ENCODE data around the gene RHBG.

Gene RHBG

GRCh38 chr1:156378557-156378956 lies 9.5 kb downstream of the RHBG start:
- no peak for DNase-seq
- H3K27me3 ChIP-seq (ENCODE audit: insufficient read depth, low read length, poor library complexity) = no peaks in the 10 kb centered on the region
- H2AFZ ChIP-seq (ENCODE audit: low read depth, low read length) = no peak overlapping the region
- H3K36me3 ChIP-seq (ENCODE audit: insufficient read depth, low read length) = no peaks in the 10 kb centered on the region
- no peaks in the 10 kb centered on the region for H3K4me1 ChIP-seq (ENCODE audit: insufficient read depth, low read length)
- H3K4me2 ChIP-seq (ENCODE audit: insufficient read depth, low read length) = no peak overlapping the region
- H3K4me3 ChIP-seq (ENCODE audit: low read depth in 1 of 2, low read length in 2 of 2) = no peak overlapping the region
- no peaks in the 10 kb centered on the region for H4K20me1 ChIP-seq (ENCODE audit: insufficient read depth, low read length)
- no peaks in the 10 kb centered on the region for H3K9me3 ChIP-seq (ENCODE audit: insufficient read depth, low read length, severe bottlenecking)
- ATAC-seq (ENCODE audit: insufficient read depth, low read depth) = no peak
- TF ChIP-seq EZH2 (IDR thresholded peaks at IDR 0.05; ENCODE audit: borderline replicate concordance, low read depth, low read length, severe bottlenecking) = no peak
- no peak for TF ChIP-seq CTCF (IDR thresholded peaks at IDR 0.05; ENCODE audit: borderline replicate concordance, extremely low read depth, low read length, poor library complexity, severe bottlenecking)
- no peak overlapping the region for H3K9ac ChIP-seq (ENCODE audit: low read depth, low read length)
- no peaks in the 10 kb centered on the region for H3K79me2 ChIP-seq (ENCODE audit: insufficient read depth, low read length)
- H3K27ac ChIP-seq (ENCODE audit: low read length) = no peak overlapping the region

- H4K20me1 ChIP-seq (ENCODE audit: insufficient read depth, low read length) = no peaks in the 10 kb centered on the region
- DNase-seq (no peak), ATAC-seq (ENCODE audit: insufficient read depth, low read depth) (no peak)
- H3K9ac ChIP-seq (ENCODE audit: low read depth, low read length) = no peak overlapping the region
- no peaks in the 10 kb centered on the region for H3K79me2 ChIP-seq (ENCODE audit: insufficient read depth, low read length)
- H3K4me1 ChIP-seq (ENCODE audit: insufficient read depth, low read length) = no peaks in the 10 kb centered on the region
- H3K27ac ChIP-seq (ENCODE audit: low read length) = no peak overlapping the region
- no peak overlapping the region for H3K4me3 ChIP-seq (ENCODE audit: low read depth in 1 of 2, low read length in 2 of 2)
- H3K27me3 ChIP-seq (ENCODE audit: insufficient read depth, low read length, poor library complexity) = no peaks in the 10 kb centered on the region
- TF ChIP-seq CTCF (IDR thresholded peaks at IDR 0.05; ENCODE audit: borderline replicate concordance, extremely low read depth, low read length, poor library complexity, severe bottlenecking) (no peak), EZH2 (IDR thresholded peaks at IDR 0.05; ENCODE audit: borderline replicate concordance, low read depth, low read length, severe bottlenecking) (no peak)
- H3K9me3 ChIP-seq (ENCODE audit: insufficient read depth, low read length, severe bottlenecking) = no peaks in the 10 kb centered on the region
- no peak overlapping the region for H2AFZ ChIP-seq (ENCODE audit: low read depth, low read length)
- H3K4me2 ChIP-seq (ENCODE audit: insufficient read depth, low read length) = no peak overlapping the region
- no peaks in the 10 kb centered on the region for H3K36me3 ChIP-seq (ENCODE audit: insufficient read depth, low read length)
Measured at GRCh38 chr1:156379420-156380165, 10.6 kb downstream of the RHBG start.

DNA sequence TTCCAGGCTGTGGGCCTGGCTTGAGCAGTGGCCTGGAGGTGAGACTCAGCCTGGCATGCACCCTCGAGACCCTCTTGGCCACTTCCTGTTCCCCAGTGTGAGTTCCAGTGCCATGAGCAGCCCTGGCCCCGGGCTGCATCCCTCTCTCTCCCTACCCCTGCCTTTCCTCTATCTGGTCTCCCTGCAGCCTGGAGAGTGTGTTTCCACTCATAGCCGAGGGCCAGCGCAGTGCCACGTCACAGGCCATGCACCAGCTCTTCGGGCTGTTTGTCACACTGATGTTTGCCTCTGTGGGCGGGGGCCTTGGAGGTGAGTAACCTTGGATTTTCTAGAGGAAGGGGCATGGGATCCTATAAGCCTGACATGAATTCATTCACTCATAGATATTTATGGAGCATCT lies 13.6 kb downstream of the RHBG start:
- H3K36me3 ChIP-seq (ENCODE audit: insufficient read depth, low read length) = no peaks in the 10 kb centered on the region
- ATAC-seq (ENCODE audit: insufficient read depth, low read depth) (no peak), DNase-seq (no peak)
- no peak overlapping the region for H2AFZ ChIP-seq (ENCODE audit: low read depth, low read length)
- peaks cover 8% of the 10 kb centered on the region for H3K4me1 ChIP-seq (ENCODE audit: insufficient read depth, low read length)
- H3K9me3 ChIP-seq (ENCODE audit: insufficient read depth, low read length, severe bottlenecking) = no peaks in the 10 kb centered on the region
- no peaks in the 10 kb centered on the region for H3K27me3 ChIP-seq (ENCODE audit: insufficient read depth, low read length, poor library complexity)
- no peaks in the 10 kb centered on the region for H3K79me2 ChIP-seq (ENCODE audit: insufficient read depth, low read length)
- no peaks in the 10 kb centered on the region for H4K20me1 ChIP-seq (ENCODE audit: insufficient read depth, low read length)
- TF ChIP-seq EZH2 (IDR thresholded peaks at IDR 0.05; ENCODE audit: borderline replicate concordance, low read depth, low read length, severe bottlenecking) (no peak), CTCF (IDR thresholded peaks at IDR 0.05; ENCODE audit: borderline replicate concordance, extremely low read depth, low read length, poor library complexity, severe bottlenecking) (no peak)
- H3K4me3 ChIP-seq (ENCODE audit: low read depth in 1 of 2, low read length in 2 of 2) = no peak overlapping the region
- no peak overlapping the region for H3K4me2 ChIP-seq (ENCODE audit: insufficient read depth, low read length)
- H3K9ac ChIP-seq (ENCODE audit: low read depth, low read length) = no peak overlapping the region
- no peak overlapping the region for H3K27ac ChIP-seq (ENCODE audit: low read length)
